Measurements from ENCODE around the gene RAB33B. TPM values are rescaled to one million over a fixed set of nuclear protein-coding genes. Genes with fewer than 3 reads are reported as not detected.

Gene RAB33B
- total RNA-seq, 1 donor from 2014 or later, result 14.1 TPM

GRCh38 chr4:139506774-139507173 is 52.9 kb downstream of the RAB33B start:
- peak in 1 of 2 donors; percentile 35 for DNase-seq (ENCODE audit: low read depth in 2 of 2)

GRCh38 chr4:139508581-139509237 is 54.8 kb downstream of the RAB33B start:
- peak; percentile 64 to 65 for DNase-seq (ENCODE audit: low read depth in 2 of 2)

GRCh38 chr4:139509727-139510410 is 55.9 kb downstream of the RAB33B start:
- peak; percentile 45 to 60 for DNase-seq (ENCODE audit: low read depth in 2 of 2)

GRCh38 chr4:139511320-139511719 is 57.4 kb downstream of the RAB33B start:
- DNase-seq (ENCODE audit: low read depth in 2 of 2), result peak in 1 of 2 donors; percentile 82

GRCh38 chr4:139514382-139515059 is 60.6 kb downstream of the RAB33B start:
- no peak for DNase-seq (ENCODE audit: low read depth in 2 of 2)

- no peak for DNase-seq (ENCODE audit: low read depth in 2 of 2)
Measured at GRCh38 chr4:139515531-139515958, 61.6 kb downstream of the RAB33B start.

- DNase-seq (ENCODE audit: low read depth in 2 of 2), result no peak
Measured at GRCh38 chr4:139521754-139522401, 68.0 kb downstream of the RAB33B start.

- no peak for DNase-seq (ENCODE audit: low read depth in 2 of 2)
Measured at GRCh38 chr4:139522457-139522856, 68.5 kb downstream of the RAB33B start.

- peak in 1 of 2 donors; percentile 37 for DNase-seq (ENCODE audit: low read depth in 2 of 2)
Measured at GRCh38 chr4:139523076-139523475, 69.2 kb downstream of the RAB33B start.

GRCh38 chr4:139524062-139524631 is 70.2 kb downstream of the RAB33B start:
- no peak for DNase-seq (ENCODE audit: low read depth in 2 of 2)

GRCh38 chr4:139525414-139525813 is 71.5 kb downstream of the RAB33B start:
- DNase-seq (ENCODE audit: low read depth in 2 of 2), result no peak

Other genes with a start within 250 kb of the RAB33B start
- 0.40 and 0.44 TPM in 2 replicates for gene MGARP, start 173.9 kb upstream of the RAB33B start, total RNA-seq
- 14.8 and 15.5 TPM in 2 replicates for gene NAA15, start 152.6 kb upstream of the RAB33B start, total RNA-seq
- gene NDUFC1, start 151.6 kb upstream of the RAB33B start, total RNA-seq, result 60.1 and 63.7 TPM in 2 replicates
- gene SETD7, start 102.1 kb downstream of the RAB33B start, total RNA-seq, result 38.8 and 63.3 TPM in 2 replicates
- gene MGST2, start 211.7 kb downstream of the RAB33B start, total RNA-seq, result 60.1 and 79.4 TPM in 2 replicates